NCI-H2081 (cell line): Measurements from ENCODE around the gene NFE2.

Experiments used
- DNase-seq, 2 experiments: peaks; one replicate each; lab custom pipeline; 2025; lab: John Stamatoyannopoulos, UW

The NFE2 gene

GRCh38 chr12:54249489-54249888 lies 51.3 kb downstream of the NFE2 start:
- DNase-seq: no peak

- DNase-seq: no peak
Measured at GRCh38 chr12:54246011-54246641, 54.7 kb downstream of the NFE2 start.
